Activated CD4-positive, alpha-beta T cell treated with anti-CD3 and anti-CD28 coated beads, Interleukin-2, Interleukin-4, amounts not matched to agents 100 ng/mL and 50 ng/mL, durations not matched to agents 16 hours and 8 hours (primary cell): ENCODE data around the gene RPS6KA3.

Experiments
- DNase-seq: peaks from one replicate; pipeline ENCODE4 v3.0.0-alpha.2; 2020; ENCODE audit warnings: low spot score

The RPS6KA3 gene

DNA sequence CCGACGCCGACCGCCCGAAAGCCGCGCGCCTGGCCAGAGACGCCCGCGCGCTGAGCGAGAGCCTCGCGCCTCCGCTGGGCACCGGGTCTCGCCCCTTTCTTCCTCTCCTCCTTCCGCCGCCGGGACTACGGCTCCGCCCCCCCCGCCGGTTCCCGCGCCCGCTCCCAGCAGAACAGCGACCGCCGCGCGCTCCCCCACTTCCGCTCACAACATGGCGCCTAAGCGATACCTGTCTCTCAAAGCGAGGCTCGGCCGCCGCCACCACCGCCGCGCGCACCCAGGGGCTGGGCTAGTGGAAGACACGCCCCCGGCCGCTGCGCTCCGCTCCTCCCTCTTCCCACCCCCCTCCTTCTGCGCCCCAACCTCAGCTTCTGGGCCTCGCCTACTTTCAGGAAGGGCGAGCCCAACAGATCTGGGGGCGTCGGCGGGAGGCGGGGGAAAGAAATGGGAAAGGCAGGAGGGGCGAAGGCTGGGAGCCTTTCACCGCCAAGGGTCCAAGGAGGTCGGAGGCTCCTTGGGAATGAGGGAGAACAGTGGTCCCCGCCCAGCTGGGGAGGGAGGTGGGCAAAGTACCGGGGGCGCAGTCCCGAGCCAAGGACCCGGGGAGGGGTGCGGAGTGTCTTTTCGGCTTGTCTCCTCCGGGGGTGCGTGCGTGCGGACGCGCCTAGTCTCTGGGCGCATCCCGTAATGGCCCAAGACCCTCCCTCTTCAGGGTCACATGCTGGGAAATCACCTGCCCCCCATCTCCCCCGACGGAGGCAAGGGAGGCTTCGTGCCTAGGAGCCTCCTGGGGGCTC is at the start of gene RPS6KA3:
TSS of gene RPS6KA3 (minus strand) at position 100 of the 797 bp plus-strand sequence. CDS start 277 bp downstream, outside the sequence.
- DNase-seq, result peak; percentile 89

GRCh38 chrX:20315140-20315539 is 48.4 kb upstream of the RPS6KA3 start:
- no peak for DNase-seq

- DNase-seq, result no peak
These were observed 47.2 kb upstream of the RPS6KA3 start for GRCh38 chrX:20313899-20314298.

DNA sequence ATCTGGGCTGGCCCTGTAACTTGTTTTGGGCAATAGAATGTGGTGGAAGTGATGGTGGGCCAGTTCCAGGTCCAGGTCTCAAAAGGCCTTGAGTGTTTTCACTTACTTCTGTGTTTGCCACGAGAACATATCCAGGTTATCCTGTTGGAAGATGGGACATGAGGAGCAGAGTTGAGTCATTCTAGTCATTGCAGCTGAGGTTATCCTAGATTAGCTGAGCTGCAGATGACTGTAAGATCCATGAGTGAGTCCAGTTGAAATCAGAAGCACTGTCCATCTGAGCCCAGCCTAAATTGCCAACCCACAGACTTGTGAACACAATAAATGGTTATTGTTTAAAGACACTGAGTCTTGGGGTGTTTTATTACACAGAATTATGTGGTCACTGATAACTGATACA is 45.3 kb upstream of the RPS6KA3 start:
- no peak for DNase-seq

- no peak for DNase-seq
These were observed 44.8 kb upstream of the RPS6KA3 start for GRCh38 chrX:20311505-20311904.

DNA sequence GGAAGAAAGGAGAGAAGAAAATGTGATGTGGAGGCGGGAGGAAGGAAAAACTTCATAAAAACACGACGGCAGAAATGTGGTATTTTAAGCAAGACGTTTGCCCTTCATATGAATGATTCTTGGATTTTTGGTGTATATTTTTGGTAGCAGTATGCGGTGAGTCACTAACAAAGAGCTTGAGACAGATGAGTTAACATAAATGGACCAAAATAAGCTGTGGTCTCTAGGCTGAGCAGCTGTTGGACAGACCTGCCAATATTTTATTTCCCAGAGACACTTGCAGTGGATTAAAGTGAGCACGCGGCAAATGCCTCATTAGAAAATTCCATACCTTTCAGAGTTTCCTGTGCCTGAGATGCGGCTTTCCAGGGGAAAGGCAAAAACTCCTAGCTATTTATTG is 43.1 kb upstream of the RPS6KA3 start:
- DNase-seq, result no peak

GRCh38 chrX:20306668-20307067 is 40.0 kb upstream of the RPS6KA3 start:
- DNase-seq, result no peak

GRCh38 chrX:20300822-20301221 is 34.1 kb upstream of the RPS6KA3 start:
- DNase-seq, result no peak

GRCh38 chrX:20294957-20295356 is 28.2 kb upstream of the RPS6KA3 start:
- DNase-seq, result no peak

- DNase-seq, result no peak
These were observed 27.6 kb upstream of the RPS6KA3 start for GRCh38 chrX:20294284-20294683.

GRCh38 chrX:20285511-20285910 is 18.8 kb upstream of the RPS6KA3 start:
- no peak for DNase-seq

- DNase-seq, result no peak
These were observed 18.3 kb upstream of the RPS6KA3 start for GRCh38 chrX:20284992-20285391.

DNA sequence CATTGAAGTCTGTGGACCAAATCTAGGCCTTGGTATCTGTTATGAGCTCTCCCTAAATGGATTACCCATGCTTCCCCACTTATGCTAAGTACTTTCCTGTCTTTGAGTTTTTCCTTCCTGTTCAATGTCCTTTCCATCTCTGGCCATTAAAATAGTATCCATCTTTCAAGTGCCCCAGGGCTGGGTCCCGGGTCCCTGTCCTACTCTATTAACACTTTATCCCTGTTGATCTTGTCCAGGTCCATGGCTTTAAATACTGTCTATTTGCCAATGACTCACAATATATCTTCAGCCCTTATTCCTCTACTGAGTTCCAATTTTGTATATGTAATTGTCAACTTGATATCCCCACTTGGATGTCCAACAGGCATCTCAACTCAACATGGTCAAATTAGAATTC is 17.7 kb upstream of the RPS6KA3 start:
- DNase-seq, result no peak

DNA sequence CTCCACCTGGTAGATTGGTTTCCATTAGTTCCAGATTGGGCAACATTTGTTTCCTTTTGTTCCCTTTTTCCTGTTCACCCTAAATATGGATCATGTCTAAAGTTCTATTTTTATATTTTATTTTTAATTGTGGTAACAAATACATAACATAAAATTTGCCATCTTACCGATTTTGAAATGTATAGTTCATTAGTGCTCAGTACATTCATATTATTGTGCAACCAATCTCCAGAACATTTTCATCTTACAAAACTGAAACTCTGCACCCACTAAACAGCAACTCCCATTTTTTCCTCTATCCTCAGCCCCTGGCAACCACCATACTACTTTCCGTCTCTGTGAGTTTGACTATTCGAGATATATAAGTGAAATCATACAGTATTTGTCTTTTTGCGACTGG is 14.2 kb upstream of the RPS6KA3 start:
- DNase-seq, result no peak

DNA sequence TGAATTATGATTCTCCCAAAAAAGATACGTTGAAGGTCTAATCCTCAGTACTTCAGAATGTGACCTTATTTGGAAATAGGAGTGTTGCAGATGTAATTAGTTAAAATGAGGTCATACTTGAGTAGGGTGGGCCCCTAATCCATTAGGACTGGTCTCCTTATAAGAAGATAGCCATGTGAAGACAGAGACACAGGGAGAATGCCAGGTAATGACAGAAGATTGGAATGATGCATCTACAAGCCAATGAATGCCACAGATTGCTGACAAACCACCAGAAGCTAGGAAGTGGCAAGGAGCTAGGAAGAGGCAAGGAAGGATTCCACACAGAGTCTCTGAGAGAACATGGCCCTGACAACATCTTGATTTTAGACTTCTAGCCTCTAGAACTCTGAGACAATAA is 7.4 kb upstream of the RPS6KA3 start:
- no peak for DNase-seq

DNA sequence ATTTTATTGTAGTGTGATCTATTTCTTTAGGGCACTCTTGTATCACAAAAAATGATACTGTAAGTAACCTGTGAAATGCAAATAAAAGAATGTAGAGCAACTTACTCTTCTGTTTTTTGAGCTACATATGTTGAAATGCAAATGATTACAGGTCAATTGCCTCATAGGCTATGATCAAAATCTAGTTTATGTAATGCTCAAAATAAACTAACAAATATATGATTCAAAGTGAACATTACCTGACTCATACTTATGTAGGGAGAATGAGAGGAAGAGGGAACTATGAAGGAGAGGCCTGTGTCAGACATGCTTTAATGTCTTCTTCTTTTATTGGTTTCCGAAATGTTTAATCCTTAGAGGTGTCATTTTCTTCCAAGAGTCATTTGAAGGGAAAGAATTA is 5.0 kb upstream of the RPS6KA3 start:
- no peak for DNase-seq

DNA sequence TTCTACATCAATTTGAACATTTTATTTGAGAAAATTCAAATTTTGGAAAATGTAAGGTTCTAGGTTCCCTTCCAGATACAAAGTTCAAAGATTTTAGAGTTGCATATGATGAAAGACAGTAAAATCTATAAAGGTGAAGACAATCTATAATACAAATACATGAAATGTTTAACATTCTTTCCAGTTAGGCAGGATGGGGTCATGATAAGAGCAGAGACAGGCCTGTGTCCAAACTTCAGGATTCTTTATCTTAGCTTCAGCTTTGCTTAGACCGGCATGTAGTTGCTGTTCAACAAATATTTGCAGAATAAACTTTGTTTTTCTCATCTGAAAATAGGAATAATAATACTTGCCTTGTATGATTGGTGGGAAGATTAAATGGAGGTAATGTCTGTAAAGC is 4.5 kb upstream of the RPS6KA3 start:
- DNase-seq, result no peak

- DNase-seq, result no peak
These were observed 3.8 kb upstream of the RPS6KA3 start for GRCh38 chrX:20270562-20270890.

- DNase-seq, result no peak
These were observed 3.3 kb upstream of the RPS6KA3 start for GRCh38 chrX:20269848-20270561.

GRCh38 chrX:20267931-20268701 is 1.4 kb upstream of the RPS6KA3 start:
- DNase-seq, result no peak

GRCh38 chrX:20267607-20267930 is 860 bp upstream of the RPS6KA3 start:
- no peak for DNase-seq

- DNase-seq, result no peak
These were observed 705 bp downstream of the RPS6KA3 start for GRCh38 chrX:20265726-20266681.
